GM21723 (cell line): ENCODE data around the gene NDN.
"Not testable (repeated sequence)": the region's sequence is repeated elsewhere in the genome, so short reads cannot be mapped to it uniquely, and the experiment has no call there.

Experiments used
- ATAC-seq: cut with Tn5 transposase; IDR thresholded peaks from one replicate; pipeline ENCODE4 v1.9.1; 2021; ENCODE audit warnings: mild to moderate bottlenecking, moderate library complexity; ENCODE audit not compliant: unreplicated experiment

NDN gene

GRCh38 chr15:23687143-23687470, at the start of gene NDN:
NDN (minus strand) TSS chr15:23687305; CDS start chr15:23687217, 88 bp downstream.
- no peak for ATAC-seq

GRCh38 chr15:23736033-23736673, 49.0 kb upstream of the NDN start:
- no peak for ATAC-seq

- no peak for ATAC-seq
Measured at GRCh38 chr15:23734862-23735261, 47.8 kb upstream of the NDN start.

GRCh38 chr15:23713874-23714656, 27.0 kb upstream of the NDN start:
- ATAC-seq = not testable (repeated sequence)

- no peak for ATAC-seq
Measured at GRCh38 chr15:23708332-23708731, 21.2 kb upstream of the NDN start.

- ATAC-seq = no peak
Measured at GRCh38 chr15:23695282-23695681, 8.2 kb upstream of the NDN start.

GRCh38 chr15:23694592-23694991, 7.5 kb upstream of the NDN start:
- ATAC-seq = no peak

GRCh38 chr15:23690450-23690852, 3.3 kb upstream of the NDN start:
- no peak for ATAC-seq

- ATAC-seq = no peak
Measured at GRCh38 chr15:23690015-23690414, 2.9 kb upstream of the NDN start.

GRCh38 chr15:23686466-23687142, 501 bp downstream of the NDN start:
- ATAC-seq = no peak

- no peak for ATAC-seq
Measured at GRCh38 chr15:23671481-23671880, 15.6 kb downstream of the NDN start.

- no peak for ATAC-seq
Measured at GRCh38 chr15:23670970-23671369, 16.1 kb downstream of the NDN start.

- ATAC-seq = no peak
Measured at GRCh38 chr15:23663232-23663631, 23.9 kb downstream of the NDN start.

- ATAC-seq = no peak
Measured at GRCh38 chr15:23648920-23649515, 38.1 kb downstream of the NDN start.

- no peak for ATAC-seq
Measured at GRCh38 chr15:23647421-23648370, 39.4 kb downstream of the NDN start, which contains the start of gene MAGEL2. MAGEL2 (minus strand) TSS chr15:23647867; CDS start chr15:23647742, 125 bp downstream.

GRCh38 chr15:23647001-23647295, 40.2 kb downstream of the NDN start:
- no peak for ATAC-seq

GRCh38 chr15:23646165-23647000, 40.7 kb downstream of the NDN start:
- no peak for ATAC-seq

- no peak for ATAC-seq
Measured at GRCh38 chr15:23645371-23646164, 41.5 kb downstream of the NDN start.

GRCh38 chr15:23644829-23645228, 42.3 kb downstream of the NDN start:
- no peak for ATAC-seq
